ENCODE results near the gene PLGRKT.

GRCh38 chr9:5430912-5431311, 6.8 kb downstream of the PLGRKT start:
- TF ChIP-seq SUZ12 (IDR thresholded peaks at IDR 0.05; ENCODE audit: extremely low read depth, insufficient read depth, insufficient read length): no peak
- no peak for TF ChIP-seq YY1 (IDR thresholded peaks at IDR 0.05; ENCODE audit: insufficient read depth, insufficient read length)

Data from NT2/D1 (cell line).